Measurements from ENCODE around the gene SUFU. TPM values are rescaled to one million over a fixed set of nuclear protein-coding genes. Genes with fewer than 3 reads are reported as not detected.

SUFU gene
- total and polyA plus RNA-seq, 4 donors = 3.5 to 14.8 (median 9.8) TPM

DNA sequence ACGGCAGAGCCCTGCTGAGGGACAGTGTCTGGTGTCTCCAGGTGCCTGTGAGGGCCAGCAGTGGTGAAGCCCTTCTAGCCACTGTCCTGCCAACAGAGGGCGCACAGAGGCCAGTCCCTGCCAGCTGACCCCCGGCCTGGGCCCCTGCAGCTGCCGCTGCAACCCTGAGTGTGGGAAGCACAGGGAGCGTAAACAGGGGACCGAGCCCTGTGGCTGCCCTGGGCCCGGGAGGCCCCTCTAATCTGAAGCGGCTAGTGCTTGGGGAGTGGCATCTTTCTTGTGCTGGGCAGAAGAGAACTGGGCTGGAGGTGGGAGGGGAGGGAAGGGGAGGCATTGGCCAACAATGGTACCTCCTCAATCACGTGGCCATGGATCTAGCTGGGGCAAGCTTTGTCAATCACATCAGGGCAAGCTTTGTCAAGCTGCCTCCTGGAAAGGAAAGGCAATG is 175.1 kb downstream of the SUFU start:
- WGBS, 2 donors = 13 to 16% methylated on average over 8 to 9 of the region's 9 CpGs
- ATAC-seq (ENCODE audit: insufficient read depth, low FRiP score) = peak; percentile 53

DNA sequence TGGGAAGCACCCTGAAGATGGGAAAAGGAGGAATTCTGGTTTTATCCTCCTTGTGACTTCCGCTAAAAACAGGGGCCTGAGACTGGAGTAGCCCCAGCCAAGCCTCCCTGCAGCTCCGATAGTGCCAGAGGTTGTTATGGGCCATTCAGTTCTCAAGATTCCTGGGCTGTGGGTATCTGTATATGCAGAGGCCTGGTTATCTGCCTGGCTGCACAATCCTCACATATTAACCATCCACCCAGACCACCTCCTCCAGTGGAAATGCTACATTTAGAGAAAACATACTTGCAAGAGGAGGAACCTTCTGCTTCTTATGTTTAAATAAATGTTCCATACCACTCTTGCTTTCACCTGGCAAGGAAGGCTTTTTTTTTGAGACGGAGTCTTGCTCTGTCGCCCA is 175.8 kb downstream of the SUFU start:
- DNase-seq (no peak), ATAC-seq (ENCODE audit: insufficient read depth, low FRiP score) (no peak)
- H3K9ac ChIP-seq (ENCODE audit: insufficient read depth in 1 of 2, low read length in 2 of 2) = no peak overlapping the region
- WGBS, 2 donors = 96 to 97% methylated on average over 4 of the region's 4 CpGs
- peaks cover 0 to 2% (median 0%) of the 10 kb centered on the region in 4 donors for H3K9me3 ChIP-seq (ENCODE audit: control insufficient read depth in 4 of 4, insufficient read depth in 3 of 4, low read length in 3 of 4)
- H3K4me1 ChIP-seq (ENCODE audit: control insufficient read depth in 5 of 5, insufficient read depth in 5 of 5, low read length in 5 of 5) = peaks cover 12 to 48% (median 35%) of the 10 kb centered on the region in 5 donors
- H3K36me3 ChIP-seq (ENCODE audit: control insufficient read depth in 4 of 4, insufficient read depth in 4 of 4, low read length in 4 of 4) = peaks cover 0 to 14% (median 10%) of the 10 kb centered on the region in 4 donors
- H3K27ac ChIP-seq (ENCODE audit: low read depth in 1 of 2, low read length in 1 of 2) = no peak overlapping the region
- H3K4me3 ChIP-seq = no peak overlapping the region
- TF ChIP-seq, protein P1, sequence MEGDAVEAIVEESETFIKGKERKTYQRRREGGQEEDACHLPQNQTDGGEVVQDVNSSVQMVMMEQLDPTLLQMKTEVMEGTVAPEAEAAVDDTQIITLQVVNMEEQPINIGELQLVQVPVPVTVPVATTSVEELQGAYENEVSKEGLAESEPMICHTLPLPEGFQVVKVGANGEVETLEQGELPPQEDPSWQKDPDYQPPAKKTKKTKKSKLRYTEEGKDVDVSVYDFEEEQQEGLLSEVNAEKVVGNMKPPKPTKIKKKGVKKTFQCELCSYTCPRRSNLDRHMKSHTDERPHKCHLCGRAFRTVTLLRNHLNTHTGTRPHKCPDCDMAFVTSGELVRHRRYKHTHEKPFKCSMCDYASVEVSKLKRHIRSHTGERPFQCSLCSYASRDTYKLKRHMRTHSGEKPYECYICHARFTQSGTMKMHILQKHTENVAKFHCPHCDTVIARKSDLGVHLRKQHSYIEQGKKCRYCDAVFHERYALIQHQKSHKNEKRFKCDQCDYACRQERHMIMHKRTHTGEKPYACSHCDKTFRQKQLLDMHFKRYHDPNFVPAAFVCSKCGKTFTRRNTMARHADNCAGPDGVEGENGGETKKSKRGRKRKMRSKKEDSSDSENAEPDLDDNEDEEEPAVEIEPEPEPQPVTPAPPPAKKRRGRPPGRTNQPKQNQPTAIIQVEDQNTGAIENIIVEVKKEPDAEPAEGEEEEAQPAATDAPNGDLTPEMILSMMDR (IDR thresholded peaks at IDR 0.05; ENCODE audit: control extremely low read depth, extremely low read depth) = no peak
- H3K27me3 ChIP-seq (ENCODE audit: control insufficient read depth in 3 of 3, insufficient read depth in 3 of 3, low read length in 2 of 3) = no peaks in the 10 kb centered on the region

More for the DNA sequence above, 175.1 kb downstream of the SUFU start:
- Histone ChIP-seq H3K4me3 (no peak overlapping the region), H3K27ac (ENCODE audit: low read depth in 1 of 2, low read length in 1 of 2) (no peak overlapping the region), H3K27me3 (ENCODE audit: control insufficient read depth in 3 of 3, insufficient read depth in 3 of 3, low read length in 2 of 3) (no peaks in the 10 kb centered on the region), H3K9ac (ENCODE audit: insufficient read depth in 1 of 2, low read length in 2 of 2) (no peak overlapping the region), H3K9me3 (ENCODE audit: control insufficient read depth in 4 of 4, insufficient read depth in 3 of 4, low read length in 3 of 4) (peaks cover 0 to 2% (median 0%) of the 10 kb centered on the region in 4 donors), H3K4me1 (ENCODE audit: control insufficient read depth in 5 of 5, insufficient read depth in 5 of 5, low read length in 5 of 5) (peaks cover 17 to 55% (median 38%) of the 10 kb centered on the region in 5 donors), H3K36me3 (ENCODE audit: control insufficient read depth in 4 of 4, insufficient read depth in 4 of 4, low read length in 4 of 4) (peaks cover 0 to 13% (median 9%) of the 10 kb centered on the region in 4 donors)
- TF ChIP-seq, protein P1 (IDR thresholded peaks at IDR 0.05; ENCODE audit: control extremely low read depth, extremely low read depth) = peak; percentile 21
- DNase-seq = peak; percentile 71 to 81 (median 73)

DNA sequence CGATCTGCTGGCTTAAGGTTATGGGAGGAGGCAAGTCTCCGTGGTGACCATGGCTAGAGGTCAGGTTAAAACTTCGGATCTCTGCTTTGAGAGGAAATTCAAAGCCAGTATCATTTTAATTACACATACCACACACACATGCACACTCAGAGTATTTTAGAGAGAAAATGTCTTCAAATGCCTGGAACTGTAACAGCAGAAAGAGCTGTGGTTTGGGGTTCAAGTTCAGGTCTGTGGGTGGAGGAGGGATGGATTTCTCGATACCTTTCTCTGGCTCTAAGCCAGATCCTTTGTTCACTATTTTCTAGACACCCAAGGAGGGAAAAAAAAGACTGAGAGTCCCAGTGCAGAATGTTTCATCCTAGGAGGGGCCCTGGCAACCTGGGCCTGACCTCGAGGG is 177.9 kb downstream of the SUFU start:
- H3K27me3 ChIP-seq (ENCODE audit: control insufficient read depth in 3 of 3, insufficient read depth in 3 of 3, low read length in 2 of 3) = no peaks in the 10 kb centered on the region
- ATAC-seq (ENCODE audit: insufficient read depth, low FRiP score) (no peak), DNase-seq (no peak)
- peaks cover 8 to 21% (median 14%) of the 10 kb centered on the region in 4 donors for H3K36me3 ChIP-seq (ENCODE audit: control insufficient read depth in 4 of 4, insufficient read depth in 4 of 4, low read length in 4 of 4)
- TF ChIP-seq, protein P1 (IDR thresholded peaks at IDR 0.05; ENCODE audit: control extremely low read depth, extremely low read depth) = no peak
- H3K4me1 ChIP-seq (ENCODE audit: control insufficient read depth in 5 of 5, insufficient read depth in 5 of 5, low read length in 5 of 5) = peaks cover 5 to 28% (median 17%) of the 10 kb centered on the region in 5 donors
- no peak overlapping the region for H3K4me3 ChIP-seq
- 84% methylated on average over 5 of the region's 5 CpGs for WGBS, 2 donors
- H3K9me3 ChIP-seq (ENCODE audit: control insufficient read depth in 4 of 4, insufficient read depth in 3 of 4, low read length in 3 of 4) = peaks cover 0 to 2% (median 0%) of the 10 kb centered on the region in 4 donors
- H3K27ac ChIP-seq (ENCODE audit: low read depth in 1 of 2, low read length in 1 of 2) = no peak overlapping the region
- no peak overlapping the region for H3K9ac ChIP-seq (ENCODE audit: insufficient read depth in 1 of 2, low read length in 2 of 2)

DNA sequence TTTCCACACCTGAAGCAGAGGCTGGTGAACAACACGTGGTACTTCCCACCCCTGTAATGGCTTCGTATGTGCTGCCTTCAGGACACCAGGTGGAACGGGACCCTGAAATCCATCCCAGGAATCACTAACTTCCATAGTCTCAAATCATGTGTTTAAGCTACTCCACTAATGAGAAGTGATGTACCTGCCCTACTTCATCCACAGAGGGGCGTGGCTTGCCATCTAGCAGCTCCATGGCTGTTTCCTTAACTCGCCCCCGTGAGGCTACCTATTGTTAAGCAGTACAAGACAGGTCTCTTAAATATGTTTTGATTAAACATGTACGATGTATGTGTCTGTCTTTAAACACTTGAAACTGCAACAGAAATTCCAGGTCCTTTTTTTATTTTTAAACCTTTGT is 178.6 kb downstream of the SUFU start:
- H3K27ac ChIP-seq (ENCODE audit: low read depth in 1 of 2, low read length in 1 of 2) = no peak overlapping the region
- H3K27me3 ChIP-seq (ENCODE audit: control insufficient read depth in 3 of 3, insufficient read depth in 3 of 3, low read length in 2 of 3) = no peaks in the 10 kb centered on the region
- peaks cover 5 to 21% (median 15%) of the 10 kb centered on the region in 5 donors for H3K4me1 ChIP-seq (ENCODE audit: control insufficient read depth in 5 of 5, insufficient read depth in 5 of 5, low read length in 5 of 5)
- DNase-seq = peak in 1 of 3 donors; percentile 34
- H3K9ac ChIP-seq (ENCODE audit: insufficient read depth in 1 of 2, low read length in 2 of 2) = no peak overlapping the region
- TF ChIP-seq, protein P1 (IDR thresholded peaks at IDR 0.05; ENCODE audit: control extremely low read depth, extremely low read depth) = no peak
- H3K9me3 ChIP-seq (ENCODE audit: control insufficient read depth in 4 of 4, insufficient read depth in 3 of 4, low read length in 3 of 4) = peaks cover 0 to 2% (median 0%) of the 10 kb centered on the region in 4 donors
- H3K4me3 ChIP-seq = no peak overlapping the region
- peaks cover 8 to 21% (median 14%) of the 10 kb centered on the region in 4 donors for H3K36me3 ChIP-seq (ENCODE audit: control insufficient read depth in 4 of 4, insufficient read depth in 4 of 4, low read length in 4 of 4)
- no peak for ATAC-seq (ENCODE audit: insufficient read depth, low FRiP score)
- 76 to 89% methylated on average over 7 of the region's 7 CpGs for WGBS, 2 donors

All from lung (tissue), 12 donors.